ENCODE measurements around the gene SCO2.
A peak's percentile ranks its signal among the peaks of the same experiment; 100 is the strongest.

Gene SCO2

DNA sequence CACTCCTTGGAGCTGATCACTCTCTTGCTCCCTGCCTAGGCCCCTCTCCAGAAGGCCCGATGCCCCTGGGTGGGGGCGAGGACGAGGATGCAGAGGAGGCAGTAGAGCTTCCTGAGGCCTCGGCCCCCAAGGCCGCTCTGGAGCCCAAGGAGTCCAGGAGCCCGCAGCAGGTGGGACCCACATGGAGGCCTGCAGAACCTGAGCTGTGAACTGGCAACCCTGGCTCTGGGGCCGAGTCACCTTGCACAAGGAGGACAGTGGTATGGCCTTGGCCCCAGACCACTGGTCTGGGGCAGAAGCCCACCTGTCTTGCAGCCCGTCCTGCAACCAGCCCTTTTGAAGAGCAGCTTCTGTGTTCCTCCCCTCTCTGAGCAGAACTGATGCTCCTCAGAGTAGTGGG, 6.2 kb downstream of the SCO2 start:
- no peaks in the 10 kb centered on the region for H3K9me3 ChIP-seq (ENCODE audit: control insufficient read depth, low read length)
- H3K36me3 ChIP-seq (ENCODE audit: control insufficient read depth, insufficient read depth, low read length) = peaks cover 26% of the 10 kb centered on the region
- no peak overlapping the region for H3K9ac ChIP-seq (ENCODE audit: low read length)
- H3K4me3 ChIP-seq (ENCODE audit: low read length) = no peak overlapping the region
- H3K27me3 ChIP-seq (ENCODE audit: control insufficient read depth, insufficient read depth, low read length) = no peaks in the 10 kb centered on the region
- peaks cover 14% of the 10 kb centered on the region for H3K4me1 ChIP-seq (ENCODE audit: control insufficient read depth, insufficient read depth, low read length)

DNA sequence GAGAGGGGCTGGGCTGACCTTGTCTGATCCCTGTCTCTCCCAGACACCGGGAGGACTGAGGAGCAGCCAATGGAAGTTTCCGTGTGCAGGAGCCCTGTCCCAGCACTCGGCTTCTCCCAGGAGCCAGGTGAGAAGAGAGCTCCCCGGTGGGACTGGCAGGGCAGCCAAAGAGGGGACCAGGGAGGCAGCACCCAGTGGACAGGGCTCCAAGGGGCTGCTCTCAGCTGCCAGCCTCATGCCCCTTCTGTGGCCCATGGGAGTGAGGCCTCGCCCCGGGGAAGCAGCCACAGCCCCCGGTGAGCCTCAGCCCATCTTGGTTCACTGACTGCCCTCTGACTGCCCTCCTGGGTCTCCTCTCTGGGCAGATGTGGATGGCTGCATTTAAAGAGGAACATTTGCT, 6.8 kb downstream of the SCO2 start:
- peaks cover 8% of the 10 kb centered on the region for H3K4me1 ChIP-seq (ENCODE audit: control insufficient read depth, insufficient read depth, low read length)
- H3K36me3 ChIP-seq (ENCODE audit: control insufficient read depth, insufficient read depth, low read length) = peaks cover 24% of the 10 kb centered on the region
- no peaks in the 10 kb centered on the region for H3K27me3 ChIP-seq (ENCODE audit: control insufficient read depth, insufficient read depth, low read length)
- no peaks in the 10 kb centered on the region for H3K9me3 ChIP-seq (ENCODE audit: control insufficient read depth, low read length)
- H3K9ac ChIP-seq (ENCODE audit: low read length) = no peak overlapping the region
- H3K4me3 ChIP-seq (ENCODE audit: low read length) = no peak overlapping the region

DNA sequence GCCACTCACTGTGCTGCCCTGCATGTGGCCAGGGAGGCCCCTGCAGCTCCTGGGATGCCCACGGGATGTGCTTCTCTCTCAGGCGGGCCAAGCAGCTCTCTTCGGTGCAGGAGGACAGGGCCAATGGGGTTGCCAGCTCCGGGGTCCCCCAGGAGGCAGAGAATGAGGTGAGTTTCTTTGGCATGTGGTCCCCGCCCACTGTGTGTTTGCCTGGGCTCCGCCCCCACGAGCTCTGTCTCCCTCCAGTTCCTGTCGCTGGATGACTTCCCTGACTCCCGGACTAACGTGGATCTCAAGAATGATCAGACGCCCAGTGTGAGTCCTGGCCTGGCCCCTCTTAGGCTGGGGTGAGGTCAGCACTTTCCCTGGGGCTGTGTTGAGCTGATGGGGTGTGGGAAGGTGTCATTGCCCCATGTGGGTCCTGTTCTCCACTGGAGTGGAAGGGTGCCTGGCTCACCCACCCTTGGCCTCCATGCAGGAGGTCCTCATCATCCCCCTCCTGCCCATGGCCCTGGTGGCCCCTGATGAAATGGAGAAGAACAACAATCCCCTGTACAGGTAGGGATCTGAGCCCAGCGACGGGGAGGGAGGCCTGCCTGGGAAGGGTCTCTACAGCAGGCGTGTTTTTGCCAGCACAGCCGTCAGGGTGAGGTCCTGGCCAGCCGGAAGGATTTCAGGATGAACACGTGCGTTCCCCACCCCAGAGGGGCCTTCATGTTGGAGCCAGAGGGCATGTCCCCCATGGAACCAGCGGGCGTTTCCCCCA, 7.7 kb downstream of the SCO2 start:
- Histone ChIP-seq H3K27me3 (ENCODE audit: control insufficient read depth, insufficient read depth, low read length) (no peaks in the 10 kb centered on the region), H3K4me1 (ENCODE audit: control insufficient read depth, insufficient read depth, low read length) (no peaks in the 10 kb centered on the region), H3K4me3 (ENCODE audit: low read length) (no peak overlapping the region), H3K36me3 (ENCODE audit: control insufficient read depth, insufficient read depth, low read length) (peaks cover 14% of the 10 kb centered on the region), H3K9ac (ENCODE audit: low read length) (no peak overlapping the region), H3K9me3 (ENCODE audit: control insufficient read depth, low read length) (no peaks in the 10 kb centered on the region)

- Histone ChIP-seq H3K9ac (ENCODE audit: low read length) (no peak overlapping the region), H3K9me3 (ENCODE audit: control insufficient read depth, low read length) (no peaks in the 10 kb centered on the region), H3K4me1 (ENCODE audit: control insufficient read depth, insufficient read depth, low read length) (no peaks in the 10 kb centered on the region), H3K36me3 (ENCODE audit: control insufficient read depth, insufficient read depth, low read length) (peaks cover 7% of the 10 kb centered on the region), H3K4me3 (ENCODE audit: low read length) (no peak overlapping the region), H3K27me3 (ENCODE audit: control insufficient read depth, insufficient read depth, low read length) (no peaks in the 10 kb centered on the region)
These were observed 8.5 kb downstream of the SCO2 start for GRCh38 chr22:50516891-50517290.

- H3K4me1 ChIP-seq (ENCODE audit: control insufficient read depth, insufficient read depth, low read length) = no peaks in the 10 kb centered on the region
- no peak overlapping the region for H3K9ac ChIP-seq (ENCODE audit: low read length)
- H3K4me3 ChIP-seq (ENCODE audit: low read length) = no peak overlapping the region
- no peaks in the 10 kb centered on the region for H3K27me3 ChIP-seq (ENCODE audit: control insufficient read depth, insufficient read depth, low read length)
- H3K9me3 ChIP-seq (ENCODE audit: control insufficient read depth, low read length) = no peaks in the 10 kb centered on the region
- H3K36me3 ChIP-seq (ENCODE audit: control insufficient read depth, insufficient read depth, low read length) = peaks cover 7% of the 10 kb centered on the region
These were observed 9.3 kb downstream of the SCO2 start for GRCh38 chr22:50516068-50516467.

DNA sequence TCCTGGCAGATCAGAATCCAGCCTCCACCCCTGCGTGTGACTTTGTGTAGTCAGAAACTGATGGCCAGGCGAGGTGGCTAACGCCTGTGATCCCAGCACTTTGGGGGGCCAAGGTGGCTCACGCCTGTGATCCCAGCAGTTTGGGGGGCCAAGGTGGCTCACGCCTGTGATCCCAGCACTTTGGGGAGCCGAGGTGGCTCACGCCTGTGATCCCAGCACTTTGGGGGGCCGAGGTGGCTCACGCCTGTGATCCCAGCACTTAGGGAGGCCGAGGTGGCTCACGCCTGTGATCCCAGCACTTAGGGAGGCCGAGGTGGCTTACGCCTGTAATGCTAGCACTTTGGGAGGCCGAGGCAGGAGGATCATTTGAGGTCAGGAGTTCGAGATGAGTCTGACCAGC, 12.2 kb downstream of the SCO2 start:
- H3K36me3 ChIP-seq (ENCODE audit: control insufficient read depth, insufficient read depth, low read length) = no peaks in the 10 kb centered on the region
- H3K27me3 ChIP-seq (ENCODE audit: control insufficient read depth, insufficient read depth, low read length) = no peaks in the 10 kb centered on the region
- peaks cover 11% of the 10 kb centered on the region for H3K4me1 ChIP-seq (ENCODE audit: control insufficient read depth, insufficient read depth, low read length)
- H3K9ac ChIP-seq (ENCODE audit: low read length) = no peak overlapping the region
- H3K9me3 ChIP-seq (ENCODE audit: control insufficient read depth, low read length) = no peaks in the 10 kb centered on the region
- no peak overlapping the region for H3K4me3 ChIP-seq (ENCODE audit: low read length)

DNA sequence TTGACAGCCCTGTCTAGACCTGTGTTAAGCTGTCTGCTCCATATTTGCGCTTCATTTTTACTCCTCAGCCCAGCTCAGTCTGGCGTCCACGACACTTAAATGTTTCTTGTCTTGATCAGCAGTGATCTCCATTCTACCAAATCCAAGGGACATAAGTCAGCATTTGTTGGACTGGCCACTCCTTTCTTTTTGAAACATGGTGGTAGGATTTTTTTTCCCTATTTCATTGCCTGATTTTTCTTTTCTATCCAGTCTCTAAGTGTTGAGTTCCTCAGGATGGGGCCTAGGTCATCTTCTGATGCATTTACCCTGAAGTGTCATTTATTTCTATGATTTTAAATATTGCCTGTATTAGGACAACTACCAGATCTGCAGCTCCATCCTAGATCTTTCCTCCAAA, 16.5 kb downstream of the SCO2 start:
- H3K9me3 ChIP-seq (ENCODE audit: control insufficient read depth, low read length) = no peaks in the 10 kb centered on the region

GRCh38 chr22:50507991-50508884, 17.2 kb downstream of the SCO2 start, which contains the start of gene NCAPH2:
NCAPH2 (plus strand) TSS chr22:50508224; CDS start chr22:50508338, 114 bp downstream.
- H3K36me3 ChIP-seq (ENCODE audit: control insufficient read depth, insufficient read depth, low read length) = no peaks in the 10 kb centered on the region
- H3K9me3 ChIP-seq (ENCODE audit: control insufficient read depth, low read length) = no peaks in the 10 kb centered on the region
- H3K9ac ChIP-seq (ENCODE audit: low read length) = peak within 1 kb of the TSS; percentile 82
- H3K4me1 ChIP-seq (ENCODE audit: control insufficient read depth, insufficient read depth, low read length) = peaks cover 26% of the 10 kb centered on the region
- no peaks in the 10 kb centered on the region for H3K27me3 ChIP-seq (ENCODE audit: control insufficient read depth, insufficient read depth, low read length)
- peak within 1 kb of the TSS; percentile 82 for H3K4me3 ChIP-seq (ENCODE audit: low read length)

More for the DNA sequence above, 16.5 kb downstream of the SCO2 start:
- Histone ChIP-seq H3K36me3 (ENCODE audit: control insufficient read depth, insufficient read depth, low read length) (no peaks in the 10 kb centered on the region), H3K4me3 (ENCODE audit: low read length) (peak overlapping the region; percentile 72), H3K4me1 (ENCODE audit: control insufficient read depth, insufficient read depth, low read length) (peaks cover 26% of the 10 kb centered on the region), H3K9ac (ENCODE audit: low read length) (peak overlapping the region; percentile 65), H3K27me3 (ENCODE audit: control insufficient read depth, insufficient read depth, low read length) (no peaks in the 10 kb centered on the region)

- Histone ChIP-seq H3K4me3 (ENCODE audit: low read length) (peak within 1 kb of the TSS; percentile 82), H3K4me1 (ENCODE audit: control insufficient read depth, insufficient read depth, low read length) (peaks cover 26% of the 10 kb centered on the region), H3K27me3 (ENCODE audit: control insufficient read depth, insufficient read depth, low read length) (no peaks in the 10 kb centered on the region), H3K36me3 (ENCODE audit: control insufficient read depth, insufficient read depth, low read length) (no peaks in the 10 kb centered on the region), H3K9me3 (ENCODE audit: control insufficient read depth, low read length) (no peaks in the 10 kb centered on the region), H3K9ac (ENCODE audit: low read length) (peak within 1 kb of the TSS; percentile 82)
These were observed 17.9 kb downstream of the SCO2 start, which contains the start of gene LMF2 for GRCh38 chr22:50507421-50507990. LMF2 (minus strand) TSS chr22:50507702; CDS start chr22:50507675, 27 bp downstream.

DNA sequence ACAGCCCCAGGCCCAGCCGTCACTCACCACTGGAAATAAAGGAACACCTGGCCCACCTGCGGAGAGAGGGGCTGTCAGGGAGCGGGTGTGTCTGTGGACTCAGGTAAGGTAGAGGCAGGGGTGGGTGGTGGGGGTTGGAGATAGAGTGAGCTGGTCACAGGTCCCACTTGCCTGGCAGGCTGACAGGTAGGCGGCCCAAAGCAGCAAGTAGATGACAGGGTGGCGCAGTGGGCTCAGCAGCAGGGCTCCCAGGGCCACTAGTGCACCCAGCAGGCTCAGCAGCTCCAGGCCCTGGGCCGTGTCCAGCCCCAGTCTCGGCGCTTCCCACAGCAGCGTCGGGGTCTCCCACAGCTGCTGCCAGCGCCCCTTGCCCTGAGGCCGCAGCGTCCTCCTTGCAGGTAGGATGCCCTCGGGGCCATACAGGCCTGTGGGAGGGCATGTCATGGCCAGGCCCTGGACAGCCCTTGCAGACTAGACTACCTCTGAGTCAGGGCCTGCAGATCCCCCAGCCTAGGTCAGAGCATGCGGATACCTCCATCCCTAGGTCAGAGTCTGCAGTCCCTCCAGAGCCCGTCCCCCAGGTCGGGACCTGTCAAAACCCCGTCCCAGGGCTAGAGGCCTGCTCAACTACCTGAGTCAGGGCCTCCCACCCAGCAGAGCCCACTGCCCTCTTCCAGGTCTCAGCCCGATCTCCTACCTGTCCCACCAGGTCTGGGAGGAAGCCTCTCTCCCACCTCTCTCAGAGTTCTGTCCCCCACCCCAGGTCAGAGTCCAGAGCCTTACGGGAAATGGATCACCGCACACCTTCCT, 18.6 kb downstream of the SCO2 start:
- Histone ChIP-seq H3K4me1 (ENCODE audit: control insufficient read depth, insufficient read depth, low read length) (peaks cover 26% of the 10 kb centered on the region), H3K9me3 (ENCODE audit: control insufficient read depth, low read length) (no peaks in the 10 kb centered on the region), H3K9ac (ENCODE audit: low read length) (peak overlapping the region; percentile 82), H3K27me3 (ENCODE audit: control insufficient read depth, insufficient read depth, low read length) (no peaks in the 10 kb centered on the region), H3K36me3 (ENCODE audit: control insufficient read depth, insufficient read depth, low read length) (no peaks in the 10 kb centered on the region), H3K4me3 (ENCODE audit: low read length) (peak overlapping the region; percentile 82)

GRCh38 chr22:50505776-50506610, 19.4 kb downstream of the SCO2 start:
- Histone ChIP-seq H3K9me3 (ENCODE audit: control insufficient read depth, low read length) (no peaks in the 10 kb centered on the region), H3K4me1 (ENCODE audit: control insufficient read depth, insufficient read depth, low read length) (peaks cover 26% of the 10 kb centered on the region), H3K4me3 (ENCODE audit: low read length) (no peak overlapping the region), H3K36me3 (ENCODE audit: control insufficient read depth, insufficient read depth, low read length) (no peaks in the 10 kb centered on the region), H3K27me3 (ENCODE audit: control insufficient read depth, insufficient read depth, low read length) (no peaks in the 10 kb centered on the region), H3K9ac (ENCODE audit: low read length) (peak overlapping the region; percentile 82)

All from mucosa of stomach (tissue), 1 donor.